Ectodermal cell (in vitro differentiated cells): ENCODE data around the gene DEFB108B. TPM values are rescaled to one million over a fixed set of nuclear protein-coding genes. Genes with fewer than 3 reads are reported as not detected.
"Not testable (repeated sequence)": the region's sequence is repeated elsewhere in the genome, so short reads cannot be mapped to it uniquely, and the experiment has no call there.

ENCODE experiments used
- H3K27ac ChIP-seq: 2 replicates; pipeline ENCODE4 v1.7.0; 2013; ENCODE audit warnings: mild to moderate bottlenecking, low read depth, low read length; ENCODE audit not compliant: insufficient read depth, poor library complexity, severe bottlenecking
- H3K27me3 ChIP-seq: 2 replicates; pipeline ENCODE4 v1.7.0; 2013; ENCODE audit warnings: mild to moderate bottlenecking, low read length; ENCODE audit not compliant: insufficient read depth, control insufficient read depth, poor library complexity, severe bottlenecking
- H3K36me3 ChIP-seq: one replicate; pipeline ENCODE4 v1.7.0; 2013; ENCODE audit warnings: low read length; ENCODE audit not compliant: control insufficient read depth, insufficient read depth
- H3K4me1 ChIP-seq: one replicate; pipeline ENCODE4 v1.7.0; 2013; ENCODE audit warnings: low read length; ENCODE audit not compliant: control insufficient read depth, insufficient read depth
- H3K4me3 ChIP-seq: 2 replicates; pipeline ENCODE4 v1.7.0; 2013; ENCODE audit warnings: low read depth, low read length, control low read depth; ENCODE audit not compliant: insufficient read depth
- H3K9me3 ChIP-seq: 2 replicates; pipeline ENCODE4 v1.7.0; 2013; ENCODE audit warnings: mild to moderate bottlenecking, low read length, moderate library complexity; ENCODE audit not compliant: control insufficient read depth
- WGBS, 2 experiments: methylation state at CpG; one replicate each; pipeline ENCODE4 v1.1.7; 2013; ENCODE audit warnings: missing lambda C conversion rate in 2 of 2; 5-methylcytosine and 5-hydroxymethylcytosine counted together
- polyA plus RNA-seq, 4 experiments: library from polyadenylated mRNA; stranded (reverse); fragments of 50-300 nt; gene quantifications; one replicate each; pipeline ENCODE4 v1.2.3, GENCODE V29; 2013

The DEFB108B gene, protein sequence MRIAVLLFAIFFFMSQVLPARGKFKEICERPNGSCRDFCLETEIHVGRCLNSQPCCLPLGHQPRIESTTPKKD
- not detected for polyA plus RNA-seq (2013, experiment 1 of 4)
- polyA plus RNA-seq (2013, experiment 2 of 4), result not detected
- polyA plus RNA-seq (2013, experiment 3 of 4), result not detected
- polyA plus RNA-seq (2013, experiment 4 of 4), result not detected

DNA sequence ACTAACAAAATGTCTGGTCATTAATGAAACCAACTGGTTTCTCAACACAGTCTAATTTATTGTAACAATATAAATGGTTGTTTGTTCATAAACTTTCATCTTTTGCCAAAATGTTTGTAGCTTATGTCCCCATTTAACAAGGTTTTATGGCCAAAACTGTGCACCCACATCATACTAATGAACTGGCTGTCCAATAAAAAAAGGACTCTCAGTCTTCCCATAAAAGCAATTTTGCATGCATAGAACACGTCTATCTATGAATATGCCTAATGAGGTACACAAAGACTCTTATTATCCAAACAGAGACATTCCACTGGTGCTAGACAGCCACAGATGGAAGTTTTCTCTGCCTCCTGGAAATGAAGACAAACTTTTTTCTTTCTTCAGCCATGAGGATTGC lies at the start of gene DEFB108B:
DEFB108B (plus strand) TSS at position 390 of the 400 bp plus-strand sequence; CDS start at position 390, 0 bp downstream.
- H3K9me3 ChIP-seq, H3K27ac ChIP-seq, H3K4me1 ChIP-seq, H3K36me3 ChIP-seq, H3K4me3 ChIP-seq, H3K27me3 ChIP-seq: not testable (repeated sequence)
- no CpG with 5 or more reads among the region's 1 CpG for WGBS, 2 experiments

- H3K9me3 ChIP-seq, H3K27me3 ChIP-seq, H3K27ac ChIP-seq, H3K4me1 ChIP-seq, H3K36me3 ChIP-seq: not testable (repeated sequence)
- peak overlapping the region; percentile 62 for H3K4me3 ChIP-seq
- 4 to 8% methylated on average over 34 to 36 of the region's 40 CpGs for WGBS, 2 experiments
These were observed 46.7 kb upstream of the DEFB108B start for GRCh38 chr11:71786114-71786847.

DNA sequence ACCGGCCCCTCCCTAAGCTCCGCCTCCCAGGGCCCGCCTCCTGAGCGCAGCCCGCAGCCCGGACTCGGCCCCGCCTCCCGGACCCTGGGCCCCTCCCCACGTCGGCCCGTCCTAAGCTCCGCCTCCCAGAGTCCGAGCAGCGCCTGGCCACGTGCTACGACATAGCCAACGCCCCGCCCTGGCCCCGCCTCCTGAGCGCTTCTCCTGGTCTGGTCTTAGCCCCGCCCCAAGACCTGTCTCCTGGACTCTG lies 46.2 kb upstream of the DEFB108B start:
- not testable (repeated sequence) for H3K27me3 ChIP-seq, H3K27ac ChIP-seq, H3K36me3 ChIP-seq, H3K9me3 ChIP-seq, H3K4me1 ChIP-seq
- H3K4me3 ChIP-seq, result peak overlapping the region; percentile 62
- WGBS, 2 experiments, result 0% methylated on average over 22 of the region's 22 CpGs

DNA sequence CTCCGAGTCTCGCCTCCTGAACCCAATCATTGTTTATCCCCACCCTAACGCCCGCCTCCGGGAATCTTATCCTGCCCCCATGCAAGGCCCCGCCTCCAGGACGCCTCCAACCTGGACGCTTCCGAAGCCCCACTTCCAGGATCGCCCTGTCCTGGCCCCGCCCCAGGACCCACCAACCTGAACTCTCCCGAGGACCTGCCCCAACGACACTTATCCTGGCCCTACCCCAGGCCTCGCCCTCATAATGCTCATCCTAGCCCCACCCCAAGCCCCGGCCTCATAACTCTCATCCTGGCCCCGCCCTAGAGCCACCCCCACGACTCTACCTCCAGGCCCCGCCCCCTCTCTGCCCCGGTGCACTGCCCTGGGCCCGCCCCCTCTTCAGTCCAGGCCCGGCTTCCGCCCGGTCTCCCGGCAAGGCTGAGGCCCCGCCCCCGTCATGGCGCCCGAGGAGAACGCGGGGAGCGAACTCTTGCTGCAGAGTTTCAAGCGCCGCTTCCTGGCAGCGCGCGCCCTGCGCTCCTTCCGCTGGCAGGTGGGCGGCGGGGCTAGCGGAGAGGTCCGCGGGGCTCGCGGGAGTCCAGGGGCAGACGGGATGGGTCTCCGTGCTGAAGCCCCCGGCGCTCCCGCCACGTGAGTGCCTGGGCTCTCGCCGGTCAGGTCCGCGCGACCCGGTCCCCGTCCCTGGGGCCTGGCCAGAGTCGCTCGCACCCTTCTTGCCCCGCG lies 45.7 kb upstream of the DEFB108B start:
- 0% methylated on average over 48 to 55 of the region's 62 CpGs for WGBS, 2 experiments
- H3K27me3 ChIP-seq, result no peaks in the 10 kb centered on the region
- peak overlapping the region; percentile 16 for H3K27ac ChIP-seq
- peak overlapping the region; percentile 62 for H3K4me3 ChIP-seq
- no peaks in the 10 kb centered on the region for H3K4me1 ChIP-seq
- H3K36me3 ChIP-seq, result no peaks in the 10 kb centered on the region
- H3K9me3 ChIP-seq, result no peaks in the 10 kb centered on the region

- H3K4me3 ChIP-seq, result peak overlapping the region; percentile 62
- H3K27ac ChIP-seq, H3K36me3 ChIP-seq, H3K4me1 ChIP-seq, H3K27me3 ChIP-seq, H3K9me3 ChIP-seq: not testable (repeated sequence)
- 0 to 1% methylated on average over 18 to 19 of the region's 19 CpGs for WGBS, 2 experiments
These were observed 45.1 kb upstream of the DEFB108B start for GRCh38 chr11:71787824-71788454.

GRCh38 chr11:71789444-71790196 lies 43.4 kb upstream of the DEFB108B start:
- not testable (repeated sequence) for H3K4me3 ChIP-seq, H3K27ac ChIP-seq, H3K27me3 ChIP-seq, H3K9me3 ChIP-seq, H3K4me1 ChIP-seq, H3K36me3 ChIP-seq
- WGBS, 2 experiments, result 95 to 97% methylated on average over 5 to 6 of the region's 8 CpGs

DNA sequence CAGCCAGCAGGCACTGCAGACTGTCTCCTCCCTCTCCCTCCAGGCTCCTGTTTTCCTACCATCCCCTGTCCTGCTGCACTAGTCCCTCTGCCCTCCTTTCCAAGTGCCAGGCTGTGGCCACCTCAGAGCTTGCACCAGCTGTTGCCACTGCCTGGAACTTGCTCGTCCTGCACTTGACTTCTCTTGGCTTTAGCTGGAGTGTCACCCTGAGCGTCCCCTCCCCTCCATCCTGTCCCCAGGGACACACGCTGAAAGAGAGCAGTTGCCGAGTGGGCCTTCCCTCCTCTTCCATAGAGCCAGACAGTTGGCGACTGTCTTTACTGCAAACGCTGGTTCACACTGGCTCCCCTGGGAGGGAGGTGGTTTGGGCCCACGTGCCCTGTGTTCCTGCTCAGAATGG lies 41.9 kb upstream of the DEFB108B start:
- not testable (repeated sequence) for H3K36me3 ChIP-seq, H3K27me3 ChIP-seq, H3K4me1 ChIP-seq, H3K27ac ChIP-seq, H3K9me3 ChIP-seq, H3K4me3 ChIP-seq
- 81 to 82% methylated on average over 7 of the region's 7 CpGs for WGBS, 2 experiments

DNA sequence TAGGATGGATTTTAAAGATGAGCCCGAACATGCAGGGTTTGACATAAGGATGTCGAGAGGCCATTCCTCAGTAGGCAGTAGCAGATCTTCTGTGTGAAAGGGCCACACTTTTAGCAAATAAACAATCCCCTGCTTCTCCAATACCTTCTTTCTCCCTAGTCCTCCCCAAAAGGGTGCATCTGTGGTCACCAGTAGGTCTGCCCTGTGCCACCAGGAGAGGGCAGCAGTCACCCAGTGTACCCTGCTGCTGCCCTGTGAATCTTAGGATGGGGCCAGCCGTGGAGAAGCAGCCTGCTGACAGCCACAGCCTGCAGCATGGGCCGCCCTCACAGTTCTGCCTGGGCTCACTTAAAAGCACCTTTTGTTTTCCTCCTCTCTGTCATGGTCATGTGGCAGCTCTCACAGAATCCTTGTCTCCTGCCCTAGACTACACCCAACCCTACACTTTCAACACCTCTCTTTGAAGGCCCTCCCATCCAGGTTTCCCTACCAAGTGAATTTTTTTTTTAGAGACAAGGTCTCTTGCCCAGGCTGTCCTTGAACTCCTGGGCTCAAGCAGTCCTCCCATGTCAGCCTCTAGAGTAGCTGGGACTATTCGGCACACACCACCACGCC lies 40.3 kb upstream of the DEFB108B start:
- not testable (repeated sequence) for H3K4me1 ChIP-seq, H3K27me3 ChIP-seq, H3K36me3 ChIP-seq, H3K9me3 ChIP-seq, H3K4me3 ChIP-seq, H3K27ac ChIP-seq
- 73 to 80% methylated on average over 5 of the region's 6 CpGs for WGBS, 2 experiments

- H3K36me3 ChIP-seq, H3K27ac ChIP-seq, H3K27me3 ChIP-seq, H3K4me1 ChIP-seq, H3K4me3 ChIP-seq, H3K9me3 ChIP-seq: not testable (repeated sequence)
- WGBS, 2 experiments, result 93 to 94% methylated on average over 13 of the region's 13 CpGs
These were observed 38.5 kb upstream of the DEFB108B start for GRCh38 chr11:71794386-71795040.
